ENCODE data around the gene ANO8. TPM values are rescaled to one million over a fixed set of nuclear protein-coding genes. Genes with fewer than 3 reads are reported as not detected.

ANO8 gene
- total and polyA plus RNA-seq, 2 of the 13 experiments (the other 11 are each of a cell fraction or from before 2014, with no cell fraction given) = 1.8 to 3.5 TPM

- no peak for TF ChIP-seq ZNF383 (CRISPR knock-in tag; IDR thresholded peaks at IDR 0.05; ENCODE audit: borderline replicate concordance)
- no peak for TF ChIP-seq BRCA1 (CRISPR knock-in tag; IDR thresholded peaks at IDR 0.05)
- TF ChIP-seq NCOA1 (CRISPR knock-in tag; IDR thresholded peaks at IDR 0.05) = no peak
- TF ChIP-seq FOSL1 (CRISPR knock-in tag; IDR thresholded peaks at IDR 0.05; ENCODE audit: borderline replicate concordance) = peak; percentile 46; the same call in 1 of the 2 replicates
- TF ChIP-seq, protein P1, sequence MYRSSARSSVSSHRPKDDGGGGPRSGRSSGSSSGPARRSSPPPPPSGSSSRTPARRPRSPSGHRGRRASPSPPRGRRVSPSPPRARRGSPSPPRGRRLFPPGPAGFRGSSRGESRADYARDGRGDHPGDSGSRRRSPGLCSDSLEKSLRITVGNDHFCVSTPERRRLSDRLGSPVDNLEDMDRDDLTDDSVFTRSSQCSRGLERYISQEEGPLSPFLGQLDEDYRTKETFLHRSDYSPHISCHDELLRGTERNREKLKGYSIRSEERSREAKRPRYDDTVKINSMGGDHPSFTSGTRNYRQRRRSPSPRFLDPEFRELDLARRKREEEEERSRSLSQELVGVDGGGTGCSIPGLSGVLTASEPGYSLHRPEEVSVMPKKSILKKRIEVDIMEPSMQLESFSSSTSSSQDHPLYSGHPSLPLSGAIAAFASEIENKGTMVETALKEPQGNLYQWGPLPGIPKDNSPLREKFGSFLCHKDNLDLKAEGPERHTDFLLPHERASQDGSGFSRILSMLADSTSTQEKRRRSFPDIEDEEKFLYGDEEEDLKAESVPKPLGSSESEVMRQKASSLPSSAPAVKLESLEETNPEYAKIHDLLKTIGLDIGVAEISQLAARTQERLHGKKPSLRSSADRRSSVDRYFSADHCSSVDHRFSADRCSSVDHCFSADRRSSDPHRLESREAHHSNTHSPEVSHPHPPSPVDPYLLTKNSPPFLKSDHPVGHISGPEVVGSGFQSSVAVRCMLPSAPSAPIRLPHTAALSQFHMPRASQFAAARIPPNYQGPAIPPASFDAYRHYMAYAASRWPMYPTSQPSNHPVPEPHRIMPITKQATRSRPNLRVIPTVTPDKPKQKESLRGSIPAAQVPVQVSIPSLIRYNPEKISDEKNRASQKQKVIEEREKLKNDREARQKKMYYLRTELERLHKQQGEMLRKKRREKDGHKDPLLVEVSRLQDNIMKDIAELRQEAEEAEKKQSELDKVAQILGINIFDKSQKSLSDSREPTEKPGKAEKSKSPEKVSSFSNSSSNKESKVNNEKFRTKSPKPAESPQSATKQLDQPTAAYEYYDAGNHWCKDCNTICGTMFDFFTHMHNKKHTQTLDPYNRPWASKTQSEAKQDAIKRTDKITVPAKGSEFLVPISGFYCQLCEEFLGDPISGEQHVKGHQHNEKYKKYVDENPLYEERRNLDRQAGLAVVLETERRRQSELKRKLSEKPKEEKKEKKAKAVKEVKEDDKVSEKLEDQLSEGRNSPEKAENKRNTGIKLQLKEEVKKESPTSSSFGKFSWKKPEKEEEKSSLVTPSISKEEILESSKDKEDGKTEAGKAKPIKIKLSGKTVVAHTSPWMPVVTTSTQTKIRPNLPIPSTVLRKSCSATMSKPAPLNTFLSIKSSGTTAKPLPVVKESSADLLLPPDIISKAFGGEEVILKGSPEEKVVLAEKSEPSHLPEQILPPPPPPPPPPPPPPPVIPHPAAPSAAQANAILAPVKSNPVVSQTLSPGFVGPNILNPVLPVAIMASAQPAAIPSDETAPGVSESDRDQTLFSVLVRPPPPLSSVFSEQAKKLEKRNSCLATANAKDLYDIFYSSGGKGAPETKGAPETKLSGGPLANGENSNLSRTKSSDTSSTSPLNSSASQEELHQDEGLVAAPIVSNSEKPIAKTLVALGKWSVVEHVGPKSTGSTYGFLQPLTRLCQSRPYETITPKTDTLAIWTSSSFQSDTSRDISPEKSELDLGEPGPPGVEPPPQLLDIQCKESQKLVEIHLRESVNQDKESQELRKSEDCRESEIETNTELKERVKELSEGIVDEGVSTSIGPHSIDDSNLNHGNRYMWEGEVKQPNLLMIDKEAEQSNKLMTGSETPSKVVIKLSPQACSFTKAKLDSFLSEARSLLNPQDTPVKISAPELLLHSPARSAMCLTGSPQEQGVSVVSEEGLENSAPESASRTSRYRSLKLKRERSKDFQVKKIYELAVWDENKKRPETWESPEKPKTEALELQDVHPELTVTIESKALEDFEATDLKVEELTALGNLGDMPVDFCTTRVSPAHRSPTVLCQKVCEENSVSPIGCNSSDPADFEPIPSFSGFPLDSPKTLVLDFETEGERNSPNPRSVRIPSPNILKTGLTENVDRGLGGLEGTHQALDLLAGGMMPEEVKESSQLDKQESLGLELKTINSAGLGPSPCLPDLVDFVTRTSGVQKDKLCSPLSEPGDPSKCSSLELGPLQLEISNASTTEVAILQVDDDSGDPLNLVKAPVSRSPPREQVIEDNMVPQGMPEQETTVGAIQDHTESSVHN (CRISPR knock-in tag; IDR thresholded peaks at IDR 0.05) = no peak
- TF ChIP-seq, protein P2, sequence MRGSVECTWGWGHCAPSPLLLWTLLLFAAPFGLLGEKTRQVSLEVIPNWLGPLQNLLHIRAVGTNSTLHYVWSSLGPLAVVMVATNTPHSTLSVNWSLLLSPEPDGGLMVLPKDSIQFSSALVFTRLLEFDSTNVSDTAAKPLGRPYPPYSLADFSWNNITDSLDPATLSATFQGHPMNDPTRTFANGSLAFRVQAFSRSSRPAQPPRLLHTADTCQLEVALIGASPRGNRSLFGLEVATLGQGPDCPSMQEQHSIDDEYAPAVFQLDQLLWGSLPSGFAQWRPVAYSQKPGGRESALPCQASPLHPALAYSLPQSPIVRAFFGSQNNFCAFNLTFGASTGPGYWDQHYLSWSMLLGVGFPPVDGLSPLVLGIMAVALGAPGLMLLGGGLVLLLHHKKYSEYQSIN (CRISPR knock-in tag; IDR thresholded peaks at IDR 0.05; ENCODE audit: borderline replicate concordance) = no peak
- TF ChIP-seq DNMT3B (CRISPR knock-in tag; conservative IDR thresholded peaks at IDR 0.05) = no peak
- no peak; the same call in 1 of the 2 replicates for TF ChIP-seq THAP9 (CRISPR knock-in tag; IDR thresholded peaks at IDR 0.05; ENCODE audit: borderline replicate concordance)
- no peak for TF ChIP-seq TBX3 (IDR thresholded peaks at IDR 0.05; ENCODE audit: borderline replicate concordance)
- no peak for TF ChIP-seq HMGA1 (CRISPR knock-in tag; conservative IDR thresholded peaks at IDR 0.05)
- no peak for TF ChIP-seq RFX3 (CRISPR knock-in tag; IDR thresholded peaks at IDR 0.05)
- no peak for TF ChIP-seq ETS1 (CRISPR knock-in tag; IDR thresholded peaks at IDR 0.05)
- peak; percentile 76; the same call in 1 of the 2 replicates for TF ChIP-seq KLF12 (CRISPR knock-in tag; IDR thresholded peaks at IDR 0.05; ENCODE audit: borderline replicate concordance)
- TF ChIP-seq ELF3 (CRISPR knock-in tag; IDR thresholded peaks at IDR 0.05) = no peak
- TF ChIP-seq ZBTB21 (CRISPR knock-in tag; IDR thresholded peaks at IDR 0.05) = no peak
- TF ChIP-seq SOX5 (CRISPR knock-in tag; IDR thresholded peaks at IDR 0.05; ENCODE audit: borderline replicate concordance) = no peak
These were observed 3.2 kb upstream of the ANO8 start (continued) for GRCh38 chr19:17337675-17338432.
